DND-41 (cell line): ENCODE results near the gene MCTP1.

Experiments used
- ATAC-seq: fragments of 200-7000 bp; cut with Tn5 transposase; 3 replicates; pipeline ENCODE4 v1.9.1; 2021; ENCODE audit warnings: low read depth; ENCODE audit not compliant: insufficient read depth
- DNase-seq: peaks from one replicate; pipeline ENCODE4 v3.0.0-alpha.2; 2020
- H2AFZ ChIP-seq: 2 replicates; pipeline ENCODE4 v1.6.0; 2012; ENCODE audit warnings: low read depth, low read length
- H3K27ac ChIP-seq: 2 replicates; pipeline ENCODE4 v1.5.1; 2012; ENCODE audit warnings: low read length, inconsistent platforms
- H3K27me3 ChIP-seq: fragments of 200-600 bp; sonication (generic); 2 replicates; pipeline ENCODE4 v1.6.0; 2012; ENCODE audit warnings: low read length, mild to moderate bottlenecking, inconsistent platforms; ENCODE audit not compliant: insufficient read depth, poor library complexity
- H3K36me3 ChIP-seq: 2 replicates; pipeline ENCODE4 v1.5.1; 2012; ENCODE audit warnings: low read length, inconsistent platforms; ENCODE audit not compliant: insufficient read depth
- H3K4me1 ChIP-seq: 2 replicates; pipeline ENCODE4 v1.5.1; 2012; ENCODE audit warnings: mild to moderate bottlenecking, low read length; ENCODE audit not compliant: insufficient read depth
- H3K4me2 ChIP-seq: 2 replicates; pipeline ENCODE4 v1.6.0; 2012; ENCODE audit warnings: mild to moderate bottlenecking, moderate library complexity, low read length, inconsistent platforms; ENCODE audit not compliant: insufficient read depth
- H3K4me3 ChIP-seq, 2 experiments: fragments of 200-600 bp in 1 of 2; shearing (Covaris generic) in 1 of 2; 2 replicates each; pipeline ENCODE4 v1.5.1; 2012 to 2016; ENCODE audit warnings: inconsistent platforms in 2 of 2, low read length in 2 of 2, mild to moderate bottlenecking in 2 of 2, low read depth in 1 of 2, moderate library complexity in 1 of 2
- H3K79me2 ChIP-seq: 2 replicates; pipeline ENCODE4 v1.6.0; 2012; ENCODE audit warnings: low read length, inconsistent platforms; ENCODE audit not compliant: insufficient read depth
- H3K9ac ChIP-seq: 2 replicates; pipeline ENCODE4 v1.6.0; 2012; ENCODE audit warnings: low read depth, mild to moderate bottlenecking, inconsistent platforms, low read length, moderate library complexity
- H3K9me3 ChIP-seq: 2 replicates; pipeline ENCODE4 v1.5.1; 2012; ENCODE audit warnings: low read length, moderate library complexity, mild to moderate bottlenecking, inconsistent platforms; ENCODE audit not compliant: insufficient read depth, severe bottlenecking
- H4K20me1 ChIP-seq: 2 replicates; pipeline ENCODE4 v1.6.0; 2012; ENCODE audit warnings: low read length; ENCODE audit not compliant: insufficient read depth
- CTCF ChIP-seq: IDR thresholded peaks from 2 replicates; pipeline ENCODE4 v1.5.1; 2012; ENCODE audit warnings: borderline replicate concordance, low read length, moderate library complexity, mild to moderate bottlenecking; ENCODE audit not compliant: poor library complexity, severe bottlenecking; ENCODE audit errors: extremely low read depth
- EZH2 ChIP-seq: IDR thresholded peaks from 3 replicates; pipeline ENCODE4 v1.6.1; 2012; ENCODE audit warnings: borderline replicate concordance, low read depth, mild to moderate bottlenecking, moderate library complexity, low read length, inconsistent platforms; ENCODE audit not compliant: severe bottlenecking

The MCTP1 gene

GRCh38 chr5:94707359-94707758 is 577.5 kb downstream of the MCTP1 start:
- H3K9me3 ChIP-seq, result no peaks in the 10 kb centered on the region
- H3K36me3 ChIP-seq, result peaks cover 40% of the 10 kb centered on the region
- H3K4me3 ChIP-seq, result no peak overlapping the region
- peak; percentile 53; the same call in 1 of the 3 replicates for ATAC-seq
- no peaks in the 10 kb centered on the region for H3K4me1 ChIP-seq
- H3K79me2 ChIP-seq, result no peaks in the 10 kb centered on the region
- no peak overlapping the region; the same call in 1 of the 2 replicates for H3K27ac ChIP-seq
- H4K20me1 ChIP-seq, result no peaks in the 10 kb centered on the region
- DNase-seq, result peak; percentile 5
- no peak overlapping the region for H2AFZ ChIP-seq
- no peak overlapping the region for H3K9ac ChIP-seq
- TF ChIP-seq CTCF (no peak), EZH2 (no peak)
- H3K4me2 ChIP-seq, result no peak overlapping the region
- no peaks in the 10 kb centered on the region for H3K27me3 ChIP-seq

GRCh38 chr5:94705427-94705826 is 579.5 kb downstream of the MCTP1 start:
- Histone ChIP-seq H3K36me3 (peaks cover 34% of the 10 kb centered on the region), H3K79me2 (no peaks in the 10 kb centered on the region), H3K27me3 (no peaks in the 10 kb centered on the region), H3K9ac (no peak overlapping the region), H3K4me2 (no peak overlapping the region), H3K4me1 (no peaks in the 10 kb centered on the region), H2AFZ (no peak overlapping the region), H3K27ac (no peak overlapping the region), H3K4me3 (no peak overlapping the region), H4K20me1 (no peaks in the 10 kb centered on the region), H3K9me3 (no peaks in the 10 kb centered on the region)
- DNase-seq (no peak), ATAC-seq (no peak)
- TF ChIP-seq EZH2, result no peak
- no peak for TF ChIP-seq CTCF

GRCh38 chr5:94702729-94703128 is 582.2 kb downstream of the MCTP1 start:
- TF ChIP-seq CTCF, result no peak
- no peak for TF ChIP-seq EZH2
- Histone ChIP-seq H3K27me3 (no peaks in the 10 kb centered on the region), H3K36me3 (peaks cover 8% of the 10 kb centered on the region; the same call in 1 of the 2 replicates), H3K9me3 (no peaks in the 10 kb centered on the region), H3K4me3 (no peak overlapping the region), H3K4me2 (no peak overlapping the region), H2AFZ (no peak overlapping the region), H3K4me1 (no peaks in the 10 kb centered on the region), H3K79me2 (no peaks in the 10 kb centered on the region), H4K20me1 (no peaks in the 10 kb centered on the region), H3K9ac (no peak overlapping the region), H3K27ac (no peak overlapping the region)
- ATAC-seq (no peak), DNase-seq (no peak)

- no peak for DNase-seq
- no peak overlapping the region for H2AFZ ChIP-seq
- no peak overlapping the region for H3K4me2 ChIP-seq
- peaks cover 4% of the 10 kb centered on the region; the same call in 1 of the 2 replicates for H3K36me3 ChIP-seq
- no peak overlapping the region for H3K27ac ChIP-seq
- no peaks in the 10 kb centered on the region for H3K79me2 ChIP-seq
- no peak overlapping the region for H3K9ac ChIP-seq
- H4K20me1 ChIP-seq, result no peaks in the 10 kb centered on the region
- TF ChIP-seq CTCF (no peak), EZH2 (no peak)
- no peaks in the 10 kb centered on the region for H3K9me3 ChIP-seq
- H3K27me3 ChIP-seq, result no peaks in the 10 kb centered on the region
- no peak for ATAC-seq
- no peak overlapping the region for H3K4me3 ChIP-seq
- no peaks in the 10 kb centered on the region for H3K4me1 ChIP-seq
Measured at GRCh38 chr5:94700592-94700991, 584.3 kb downstream of the MCTP1 start.
